ENCODE data around the gene WFIKKN1. TPM values are rescaled to one million over a fixed set of nuclear protein-coding genes. Genes with fewer than 3 reads are reported as not detected.

WFIKKN1 gene
- total RNA-seq, 1 donor from 2014 or later = 0.10 TPM

- DNase-seq (no peak), ATAC-seq (no peak)
- intact Hi-C loops (cut with micrococcal nuclease) = no loop called here
Measured at GRCh38 chr16:619476-620100, 11.2 kb upstream of the WFIKKN1 start.

- ATAC-seq = no peak
- no peak for DNase-seq
- intact Hi-C loops (cut with micrococcal nuclease) = no loop called here
Measured at GRCh38 chr16:620700-621525, 9.9 kb upstream of the WFIKKN1 start.

GRCh38 chr16:621526-622105 lies 9.2 kb upstream of the WFIKKN1 start:
- intact Hi-C loops (cut with micrococcal nuclease) = no loop called here
- DNase-seq = no peak
- ATAC-seq = no peak

- ATAC-seq (no peak), DNase-seq (no peak)
- intact Hi-C loops (cut with micrococcal nuclease) = no loop called here
Measured at GRCh38 chr16:622920-623280, 7.9 kb upstream of the WFIKKN1 start.

GRCh38 chr16:624526-625070 lies 6.2 kb upstream of the WFIKKN1 start:
- no peak for ATAC-seq

GRCh38 chr16:625117-625976 lies 5.4 kb upstream of the WFIKKN1 start:
- intact Hi-C loops (cut with micrococcal nuclease) = no loop called here
- ATAC-seq = no peak
- DNase-seq = no peak

More at GRCh38 chr16:624526-625070, 6.2 kb upstream of the WFIKKN1 start:
- intact Hi-C loops (cut with micrococcal nuclease) = no loop called here
- DNase-seq = no peak

- no peak for ATAC-seq
- intact Hi-C loops (cut with micrococcal nuclease) = no loop called here
- no peak for DNase-seq
Measured at GRCh38 chr16:625977-626765, 4.6 kb upstream of the WFIKKN1 start.

- ATAC-seq = no peak
- intact Hi-C loops (cut with micrococcal nuclease) = no loop called here
- no peak for DNase-seq
Measured at GRCh38 chr16:626787-627453, 3.9 kb upstream of the WFIKKN1 start.

GRCh38 chr16:627454-628239 lies 3.1 kb upstream of the WFIKKN1 start:
- DNase-seq = peak; percentile 58
- no peak for ATAC-seq
- intact Hi-C loops (cut with micrococcal nuclease) = no loop called here

GRCh38 chr16:628321-629061 lies 2.3 kb upstream of the WFIKKN1 start:
- DNase-seq = no peak

GRCh38 chr16:629185-629832 lies 1.5 kb upstream of the WFIKKN1 start:
- peak; percentile 8 for ATAC-seq
- intact Hi-C loops (cut with micrococcal nuclease) = no loop called here
- peak; percentile 38 for DNase-seq

More at GRCh38 chr16:628321-629061, 2.3 kb upstream of the WFIKKN1 start:
- intact Hi-C loops (cut with micrococcal nuclease) = no loop called here
- ATAC-seq = no peak

- ATAC-seq = peak; percentile 14
- intact Hi-C loops (cut with micrococcal nuclease) = no loop called here
- DNase-seq = peak; percentile 35
Measured at GRCh38 chr16:629833-630248, 944 bp upstream of the WFIKKN1 start.

- DNase-seq (no peak), ATAC-seq (no peak)
- intact Hi-C loops (cut with micrococcal nuclease) = no loop called here
Measured at GRCh38 chr16:630249-630814, 453 bp upstream of the WFIKKN1 start.

- ATAC-seq (no peak), DNase-seq (no peak)
- intact Hi-C loops (cut with micrococcal nuclease) = no loop called here
Measured at GRCh38 chr16:631808-632358, 1.1 kb downstream of the WFIKKN1 start.
